ENCODE measurements around the gene SLC4A1AP.

SLC4A1AP gene

DNA sequence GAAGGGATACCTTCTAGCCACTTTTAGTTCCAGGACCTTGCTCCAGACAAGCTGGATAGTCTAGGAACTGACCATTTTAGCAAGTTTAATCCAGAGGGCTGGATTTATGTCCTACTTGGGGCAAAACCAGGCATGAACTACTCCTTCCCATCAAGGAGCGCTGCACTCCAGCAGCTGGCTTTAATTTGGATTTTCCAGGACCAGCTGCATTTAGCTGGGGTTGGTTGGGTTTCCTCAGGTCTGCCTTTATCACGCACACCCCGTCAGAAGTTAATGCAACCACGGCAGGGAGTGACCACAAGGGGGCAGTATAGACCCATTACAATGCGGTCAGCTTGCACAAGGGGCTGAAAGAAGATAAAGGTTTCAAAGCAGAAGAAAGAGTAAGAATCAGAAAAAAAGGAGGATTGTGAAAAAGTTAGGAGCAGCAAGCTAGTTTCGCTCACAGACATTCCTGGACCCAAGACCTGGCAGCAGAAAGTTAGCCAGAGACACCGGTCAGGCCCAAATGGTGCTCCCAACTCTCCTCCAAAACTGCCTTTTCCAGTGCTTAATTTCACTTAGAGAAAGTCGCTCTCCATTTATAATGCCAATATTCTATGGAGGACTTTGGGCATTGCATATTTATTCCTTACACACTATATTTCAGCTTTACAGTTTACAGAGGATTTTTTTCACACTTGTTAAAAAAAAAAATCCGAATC lies 40.1 kb downstream of the SLC4A1AP start:
- peak; percentile 95 for DNase-seq

DNA sequence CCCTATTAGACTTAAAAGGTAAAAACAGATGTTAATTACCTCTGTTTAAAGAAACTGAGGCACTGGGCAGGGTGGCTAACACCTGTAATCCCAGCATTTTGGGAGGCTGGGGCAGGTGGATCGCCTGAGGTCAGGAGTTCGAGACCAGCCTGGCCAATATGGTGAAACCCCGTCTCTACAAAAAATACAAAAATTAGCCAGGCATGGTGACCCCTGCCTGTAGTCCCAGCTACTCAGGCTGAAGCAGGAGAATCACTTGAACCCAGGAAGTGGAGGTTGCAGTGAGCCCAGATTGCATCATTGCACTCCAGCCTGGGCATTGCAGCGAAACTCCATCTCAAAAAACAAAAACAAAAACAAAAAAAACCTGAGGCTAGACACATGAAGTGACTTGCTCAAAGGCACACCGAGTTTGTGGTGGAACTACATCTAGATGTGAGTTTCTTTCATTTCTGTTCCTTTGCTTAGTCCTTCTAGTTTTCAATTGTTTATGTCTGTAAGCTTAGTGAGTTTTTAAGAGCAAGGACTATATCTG lies 40.7 kb downstream of the SLC4A1AP start:
- DNase-seq = no peak

DNA sequence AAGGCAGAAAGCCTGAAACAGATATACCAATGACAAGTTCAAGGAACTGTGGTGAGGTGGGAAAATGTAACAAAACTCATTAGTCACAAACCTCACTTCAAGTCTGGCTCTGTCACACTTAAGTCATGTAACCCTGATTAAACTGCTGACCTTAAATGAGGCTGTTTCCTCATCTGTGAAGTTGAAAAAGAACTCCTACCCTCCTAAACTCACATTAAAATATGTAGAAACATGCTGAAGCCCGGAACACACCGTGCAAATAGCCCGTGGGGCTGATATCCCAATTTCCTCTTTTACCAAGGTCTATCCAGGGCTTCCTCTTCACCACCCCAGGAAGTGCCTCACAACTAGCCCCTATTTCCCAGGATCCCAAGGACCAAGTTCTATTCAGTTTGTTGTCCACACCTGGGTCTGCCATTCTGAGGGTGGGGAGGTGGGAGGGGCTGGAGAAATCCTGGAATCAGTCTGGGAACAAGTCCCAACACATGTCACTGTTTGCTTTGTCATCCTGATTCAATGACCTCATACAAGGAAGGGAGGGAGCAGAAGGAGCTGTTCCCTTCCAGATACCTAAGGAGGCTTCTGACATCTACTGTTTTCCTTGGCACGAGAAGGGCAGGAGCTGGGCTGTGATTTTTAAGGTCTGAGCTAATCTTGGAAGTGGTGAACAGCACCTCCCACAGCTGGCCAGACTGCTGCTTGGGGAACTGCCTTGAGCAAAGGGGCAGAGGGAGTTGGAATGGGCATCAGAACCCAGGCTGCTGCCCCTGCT lies 42.3 kb downstream of the SLC4A1AP start:
- peak; percentile 95 for DNase-seq

DNA sequence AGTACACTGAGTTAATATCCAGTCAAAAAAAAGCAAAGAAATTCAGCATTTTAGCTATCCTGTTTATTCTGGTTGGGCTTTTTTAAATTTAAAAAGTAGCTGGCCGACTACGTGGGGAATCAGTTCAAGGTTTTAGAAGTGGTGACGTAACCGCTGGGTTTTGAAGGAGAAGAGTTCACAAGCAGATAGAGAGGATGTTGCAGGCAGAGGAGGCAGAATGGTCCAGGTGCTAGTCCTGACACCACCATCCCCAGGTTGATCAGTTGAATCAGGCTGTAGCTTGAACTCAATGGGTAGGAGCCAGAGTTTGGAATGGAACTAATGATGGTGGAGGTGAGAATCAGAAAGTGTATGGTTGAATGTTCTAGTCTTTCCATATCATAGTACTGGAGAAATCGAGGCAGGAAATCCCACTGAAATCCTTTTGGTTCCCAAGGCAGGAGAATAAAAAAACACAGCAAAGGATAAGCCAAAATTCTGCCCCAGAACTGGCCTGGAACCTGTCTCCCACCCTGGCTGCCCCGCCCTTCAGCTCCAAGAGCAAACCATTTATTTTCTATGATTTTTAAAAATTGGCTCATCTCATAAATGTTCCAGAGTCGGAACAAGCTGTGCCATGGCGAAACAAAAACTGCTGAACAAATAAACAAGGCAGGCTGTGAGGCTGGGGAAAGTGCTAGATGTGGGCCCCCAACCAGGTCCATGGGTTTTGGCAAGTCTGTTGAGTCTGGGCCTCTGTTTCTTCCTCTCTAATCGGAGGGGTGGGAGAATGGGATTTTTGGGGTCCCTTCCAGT lies 44.0 kb downstream of the SLC4A1AP start:
- no peak for DNase-seq

DNA sequence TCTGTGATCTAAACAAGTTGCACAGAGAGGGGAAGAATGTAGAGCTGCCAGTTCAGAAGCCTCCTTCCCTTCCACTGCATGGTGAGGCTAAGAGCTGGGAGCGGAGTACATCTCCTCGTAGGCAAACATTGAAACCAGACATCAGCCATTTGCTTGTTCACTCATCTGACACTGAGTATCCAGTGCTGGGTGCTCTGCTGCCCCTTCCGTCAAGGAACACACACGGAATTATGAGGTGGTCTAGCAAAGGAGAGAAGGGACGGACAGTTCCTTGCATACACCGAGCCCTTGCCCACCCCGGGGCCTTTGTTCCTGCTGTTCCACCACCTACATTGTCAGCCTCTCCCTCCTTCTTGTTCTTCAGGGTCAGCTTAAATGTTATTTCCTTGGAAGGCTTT lies 44.6 kb downstream of the SLC4A1AP start:
- no peak for DNase-seq

DNA sequence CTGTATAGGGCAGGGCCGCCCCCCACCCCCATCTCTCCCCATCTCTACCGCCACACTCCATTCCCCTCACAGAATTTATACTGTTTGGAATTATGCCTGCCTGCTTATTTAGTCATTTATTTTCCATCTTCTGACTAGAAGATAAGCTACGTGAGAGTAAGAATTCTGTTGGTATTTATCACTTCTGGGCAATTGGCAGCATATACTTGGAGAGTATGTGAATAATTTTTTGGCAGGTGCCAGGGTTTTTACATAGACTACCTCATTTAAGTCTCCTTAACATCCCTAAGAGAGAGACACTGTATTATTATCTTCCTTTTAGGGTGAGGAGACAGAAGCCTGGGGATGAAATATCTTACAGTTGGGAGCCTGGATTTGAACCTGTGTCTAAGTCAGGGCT lies 45.0 kb downstream of the SLC4A1AP start:
- no peak for DNase-seq

DNA sequence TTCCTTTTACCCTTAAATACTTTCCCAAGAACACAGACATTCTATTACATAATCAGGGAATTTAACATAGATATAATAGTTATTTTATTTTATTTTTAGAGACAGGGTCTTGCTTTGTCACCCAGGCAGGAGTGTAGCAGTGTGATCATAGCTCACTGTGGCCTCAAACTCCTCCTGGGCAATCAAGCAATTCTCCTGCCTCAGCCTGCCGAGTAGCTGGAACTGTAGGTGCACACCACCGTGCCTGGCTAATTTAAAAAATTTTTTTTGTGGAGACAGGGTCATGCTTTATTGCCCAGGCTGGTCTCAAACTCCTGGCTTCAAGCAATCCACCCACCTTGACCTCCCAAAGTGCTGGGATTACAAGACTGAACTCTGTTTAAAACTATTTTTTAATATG lies 45.6 kb downstream of the SLC4A1AP start:
- DNase-seq = no peak

DNA sequence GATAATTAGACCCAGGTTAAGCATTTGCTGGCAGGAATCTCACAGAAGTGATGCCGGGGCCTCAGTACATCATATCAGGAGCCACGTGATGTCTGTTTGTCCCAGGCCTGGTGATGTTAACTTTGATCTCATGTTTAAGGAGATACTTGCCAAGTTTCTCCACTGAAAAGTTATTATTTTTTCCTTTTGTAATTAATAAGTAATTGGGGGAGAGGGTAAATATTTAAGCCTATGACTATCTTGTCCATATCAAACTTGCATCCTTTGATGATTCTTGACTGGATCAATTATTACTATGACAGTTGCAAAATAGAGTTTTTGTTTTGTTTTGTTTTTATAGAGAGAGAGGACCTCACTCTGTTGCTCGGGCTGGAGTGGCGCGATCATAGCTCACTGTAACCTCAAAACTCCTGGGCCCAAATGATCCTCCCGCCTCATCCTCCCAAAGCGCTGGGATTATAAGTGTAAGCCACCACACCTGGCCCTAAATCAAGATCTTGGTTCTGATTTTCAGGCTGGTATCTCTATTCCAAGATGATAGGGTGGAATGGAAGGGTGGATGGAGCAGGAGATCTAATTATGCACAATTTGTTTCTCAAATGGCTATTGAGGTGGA lies 46.4 kb downstream of the SLC4A1AP start:
- no peak for DNase-seq

DNA sequence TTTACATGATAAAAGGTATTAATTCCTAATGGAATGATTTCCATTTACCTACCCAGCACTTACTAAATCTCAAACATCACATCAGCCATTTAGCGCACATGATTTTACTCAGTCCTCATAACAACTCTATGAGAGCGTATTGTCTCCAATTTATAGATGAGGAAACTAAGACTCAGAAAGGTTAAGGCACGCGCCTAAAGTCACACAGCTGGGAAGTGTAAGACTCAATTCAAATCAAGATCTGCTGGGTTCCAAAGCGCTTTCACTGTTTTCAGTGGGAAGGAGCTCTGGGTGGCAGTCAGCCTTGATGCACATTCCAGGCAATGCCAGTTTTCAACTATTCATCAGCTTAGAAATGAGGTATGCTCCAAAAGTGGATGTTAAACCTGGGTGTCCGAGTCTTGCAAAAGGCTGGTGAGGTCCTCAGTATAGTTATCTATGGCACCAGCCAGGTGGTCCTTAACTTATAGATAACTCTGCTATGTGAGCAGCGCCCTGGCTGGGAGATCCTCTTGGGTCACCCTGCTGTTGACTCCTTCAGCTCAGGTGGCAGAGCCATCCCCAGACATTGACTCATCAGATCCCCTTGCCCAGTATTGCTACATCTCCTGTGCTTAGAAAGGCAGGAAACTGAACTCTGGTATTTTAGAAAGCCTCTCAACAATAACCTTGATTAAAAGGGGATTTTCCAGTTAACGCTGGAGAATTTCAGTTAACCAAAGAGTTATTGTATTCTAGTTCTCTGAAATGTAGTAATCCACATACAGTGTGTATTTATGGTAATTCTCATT lies 47.1 kb downstream of the SLC4A1AP start:
- no peak for DNase-seq

DNA sequence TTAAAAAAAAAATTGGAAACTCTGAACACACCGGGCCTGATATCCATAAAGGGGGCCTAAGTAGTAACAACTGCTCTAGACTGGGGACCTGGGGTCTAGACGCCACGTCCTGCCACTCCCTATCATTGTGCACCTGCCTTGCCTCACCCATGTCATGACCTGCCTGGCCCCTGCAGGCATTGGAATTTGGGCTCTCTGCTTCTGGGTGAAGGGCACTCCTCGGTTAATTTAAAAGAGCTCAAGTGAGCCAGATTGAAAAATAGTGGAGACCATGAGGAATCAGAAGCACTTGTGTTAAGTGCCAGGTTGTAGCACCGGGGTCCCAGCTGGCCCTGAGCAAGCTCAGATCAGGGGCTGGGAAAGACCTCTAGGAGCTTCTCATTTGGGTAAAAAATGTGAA lies 48.1 kb downstream of the SLC4A1AP start:
- no peak for DNase-seq

DNA sequence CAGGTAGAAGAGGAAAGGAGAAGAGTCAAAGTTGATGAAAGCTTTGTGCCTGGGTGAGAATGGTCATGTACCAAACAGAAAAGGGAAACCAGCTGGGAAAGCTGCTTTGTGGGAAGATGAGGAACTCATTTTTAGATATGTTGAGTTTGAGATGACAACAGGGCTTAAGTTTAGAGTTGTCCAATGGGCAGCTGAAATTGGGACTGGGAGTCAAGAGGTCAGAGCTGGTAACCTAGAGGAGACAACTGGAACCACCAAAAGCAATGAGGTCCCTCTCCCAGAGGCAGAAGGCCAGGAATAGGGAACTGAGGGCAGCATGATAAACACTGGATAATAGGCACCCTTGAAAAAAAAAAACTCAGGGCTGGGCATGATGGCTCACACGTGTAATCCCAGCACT lies 48.8 kb downstream of the SLC4A1AP start:
- DNase-seq = no peak

DNA sequence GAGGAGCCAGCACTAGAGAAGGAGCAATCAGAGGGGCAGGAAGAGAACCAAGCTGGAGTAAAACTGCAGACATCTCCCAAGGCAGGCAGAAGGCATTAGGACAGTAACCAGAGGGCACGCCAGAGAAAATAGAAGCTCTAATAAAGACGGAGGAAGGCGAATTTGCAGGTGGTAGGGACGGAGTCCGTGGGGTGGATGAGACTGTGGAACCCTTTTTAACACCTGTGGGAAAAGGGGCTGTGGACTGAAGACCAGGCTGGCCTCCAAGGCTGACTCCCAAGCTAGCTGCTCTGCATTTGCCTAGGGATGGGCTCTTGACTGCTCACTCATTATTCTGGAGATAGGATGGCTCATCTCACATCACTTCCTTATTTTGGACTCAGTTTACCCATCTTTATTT lies 49.5 kb downstream of the SLC4A1AP start:
- no peak for DNase-seq

DNA sequence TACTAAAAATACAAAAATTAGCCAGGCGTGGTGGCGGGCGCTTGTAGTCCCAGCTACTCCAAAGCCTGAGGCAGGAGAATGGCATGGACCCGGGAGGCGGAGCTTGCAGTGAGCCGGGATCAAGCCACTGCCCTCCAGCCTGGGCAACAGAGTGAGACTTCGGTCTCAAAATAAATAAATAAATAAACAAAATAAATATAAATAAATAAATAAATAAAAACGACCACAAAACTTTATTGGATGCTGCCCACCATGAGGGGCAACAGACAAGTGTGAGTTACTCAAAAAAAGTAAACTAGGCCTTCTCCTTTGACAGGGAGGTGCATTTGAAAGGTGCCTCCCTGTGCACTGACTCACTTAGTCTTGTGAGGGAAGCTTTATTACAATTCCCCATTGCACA lies 50.4 kb downstream of the SLC4A1AP start:
- DNase-seq = no peak

DNA sequence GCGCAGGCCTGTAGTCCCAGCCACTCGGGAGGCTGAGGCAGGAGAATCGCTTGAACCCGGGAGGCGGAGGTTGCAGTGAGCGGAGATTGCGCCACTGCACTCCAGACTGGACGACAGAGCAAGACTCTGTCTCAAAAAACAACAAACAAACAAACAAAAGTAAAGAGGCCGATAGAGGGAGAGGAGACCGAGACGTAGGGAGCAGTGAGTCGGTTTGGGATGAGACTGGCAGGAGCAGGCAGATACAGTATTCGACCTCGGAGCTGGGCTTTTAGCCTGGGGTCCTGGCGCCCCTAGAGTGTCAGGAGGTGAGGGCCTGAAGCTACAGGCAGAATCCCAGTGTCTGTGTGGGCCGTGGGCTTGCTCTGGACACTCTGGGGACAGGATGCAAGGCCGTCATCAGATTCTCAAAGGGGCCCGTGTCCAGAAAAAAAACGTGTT lies 51.2 kb downstream of the SLC4A1AP start:
- DNase-seq = no peak

DNA sequence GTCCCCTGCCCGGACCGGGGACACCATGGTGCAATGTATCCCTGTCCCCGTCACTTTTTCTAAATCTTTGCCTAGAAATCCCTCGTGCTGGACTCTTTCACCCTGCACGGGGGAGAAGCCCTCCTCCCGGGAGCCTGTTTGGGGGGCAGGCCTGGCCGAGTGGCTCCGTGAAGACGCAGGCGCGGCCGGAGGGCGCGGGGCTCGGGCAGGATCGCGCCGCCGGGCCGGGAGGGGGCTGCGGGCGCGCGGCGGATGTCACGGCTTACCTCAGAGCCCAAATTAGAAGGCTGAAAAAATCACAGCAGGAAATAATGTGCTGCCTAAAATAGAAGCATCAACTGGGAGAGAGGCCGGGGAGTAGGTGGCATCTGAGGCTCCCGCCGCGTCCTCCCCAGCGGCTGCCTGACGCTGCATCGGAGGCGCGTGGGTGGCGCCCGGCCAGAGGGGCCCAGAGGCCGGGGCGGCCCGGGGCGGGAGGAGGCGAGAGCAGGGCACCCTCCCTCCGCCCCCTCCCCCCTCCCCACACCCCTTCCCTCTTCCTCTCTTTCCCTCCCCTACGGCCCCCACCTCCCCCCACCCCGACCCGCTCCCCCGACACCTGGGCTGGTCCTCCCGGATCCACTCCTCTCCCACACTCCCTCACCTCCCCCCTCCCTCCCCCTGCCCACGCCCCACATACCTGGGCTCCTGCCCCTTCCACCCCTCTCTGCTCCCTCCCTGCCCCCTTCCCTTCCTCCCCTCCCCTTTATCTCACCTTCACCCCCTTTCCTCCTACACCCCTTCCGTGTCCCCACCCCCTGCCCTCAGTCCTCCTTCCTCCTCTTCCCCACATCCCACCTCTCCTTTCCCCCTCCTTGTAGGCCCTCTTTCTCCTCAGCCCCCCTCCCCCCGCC lies 51.9 kb downstream of the SLC4A1AP start:
- peak; percentile 68 for DNase-seq

DNA sequence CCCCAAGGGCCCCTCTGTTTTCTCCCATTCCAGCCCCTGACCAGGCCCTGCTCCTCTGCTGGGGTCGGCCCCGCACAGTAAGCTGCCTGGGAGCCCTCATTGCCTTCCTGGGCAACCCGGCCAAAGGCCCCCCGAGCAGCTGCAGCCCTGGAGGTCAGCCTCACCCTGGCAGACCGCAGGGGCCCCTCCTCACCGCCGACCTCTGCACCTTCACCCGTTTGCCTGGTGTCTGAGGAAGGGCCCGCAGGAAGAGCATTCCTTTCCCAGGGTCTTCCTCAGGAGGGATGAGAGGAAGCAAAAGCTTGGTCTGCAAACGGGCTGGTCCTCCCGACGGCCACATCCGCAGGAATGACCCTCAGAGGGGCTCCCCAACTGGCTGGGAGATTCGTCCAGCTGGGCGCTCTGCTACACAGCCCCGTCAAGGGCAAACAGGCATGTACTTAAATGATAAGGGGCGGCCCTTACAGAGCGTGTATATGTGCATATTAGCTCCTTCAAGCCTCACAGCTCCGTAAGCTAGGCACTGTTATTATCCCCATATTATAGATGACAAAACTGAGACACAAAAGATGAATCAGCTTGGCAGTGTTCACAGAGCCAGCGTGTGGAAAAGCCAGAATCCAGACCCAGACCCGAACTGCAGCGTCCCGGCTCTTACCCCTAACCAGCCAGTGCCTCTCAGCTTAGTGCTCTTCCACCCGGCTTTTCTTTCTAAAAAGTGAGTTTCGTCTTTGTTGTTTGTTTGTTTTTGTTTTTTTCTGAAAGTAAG lies 52.8 kb downstream of the SLC4A1AP start:
- DNase-seq = no peak

DNA sequence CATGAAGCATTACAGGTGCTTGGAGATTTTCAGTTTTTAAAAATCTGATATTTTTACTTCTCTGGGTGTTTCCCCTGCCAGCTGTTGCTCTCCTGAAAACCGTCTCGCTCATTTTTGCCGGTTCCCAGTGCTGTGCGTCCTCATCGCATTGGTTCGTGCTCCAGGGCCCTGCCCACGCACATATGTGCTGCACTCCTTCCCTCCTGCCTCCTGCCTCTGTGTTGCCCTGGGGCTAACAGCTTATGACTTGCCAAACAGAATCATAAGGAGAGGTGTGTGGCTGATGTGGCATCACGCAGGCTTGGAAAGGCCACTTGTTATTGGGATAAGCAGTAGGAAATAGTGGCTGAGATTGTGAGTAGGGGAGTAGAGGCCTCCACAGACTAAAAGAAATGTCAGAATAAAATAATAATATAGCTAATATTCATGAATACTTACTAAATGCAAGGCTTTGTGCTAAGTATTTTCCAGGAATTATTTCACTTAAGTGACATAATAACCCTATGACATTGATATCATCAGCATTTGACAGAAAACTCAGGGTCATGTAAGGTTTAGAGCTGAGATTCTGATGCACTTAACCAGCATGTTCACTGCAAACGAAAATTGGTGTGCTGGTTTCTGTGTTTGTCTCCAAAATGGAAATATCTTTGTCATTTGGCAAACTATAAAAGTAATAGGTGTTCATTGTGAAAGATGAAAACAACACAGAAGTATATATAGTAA lies 53.5 kb downstream of the SLC4A1AP start:
- DNase-seq = no peak

DNA sequence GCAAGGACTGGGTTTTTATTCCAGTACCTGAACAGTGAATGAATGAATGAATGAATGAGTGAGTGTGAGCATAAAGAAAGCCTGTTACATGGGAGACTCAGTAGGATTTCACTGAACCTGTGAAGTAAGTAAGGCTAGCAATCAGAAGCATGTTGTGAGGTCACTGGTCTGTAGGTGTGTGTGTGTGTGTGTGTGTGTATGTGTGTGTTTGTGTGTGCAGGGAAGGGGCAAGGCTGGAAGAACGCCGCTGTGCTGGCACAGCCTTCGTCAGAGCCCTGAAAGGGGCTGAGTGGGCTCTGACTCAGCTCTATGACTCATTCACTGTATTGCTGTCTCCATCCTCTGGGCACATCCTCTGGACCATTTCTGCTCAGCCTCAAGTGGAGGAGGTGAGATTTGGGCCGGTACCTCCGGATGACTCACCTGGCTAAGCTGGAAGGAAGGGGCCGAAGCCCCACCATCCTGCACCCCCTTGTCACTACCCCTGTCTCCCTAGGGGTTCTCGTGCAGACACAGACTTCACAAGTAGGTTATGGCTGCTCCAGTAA lies 56.4 kb downstream of the SLC4A1AP start:
- DNase-seq = peak; percentile 90

DNA sequence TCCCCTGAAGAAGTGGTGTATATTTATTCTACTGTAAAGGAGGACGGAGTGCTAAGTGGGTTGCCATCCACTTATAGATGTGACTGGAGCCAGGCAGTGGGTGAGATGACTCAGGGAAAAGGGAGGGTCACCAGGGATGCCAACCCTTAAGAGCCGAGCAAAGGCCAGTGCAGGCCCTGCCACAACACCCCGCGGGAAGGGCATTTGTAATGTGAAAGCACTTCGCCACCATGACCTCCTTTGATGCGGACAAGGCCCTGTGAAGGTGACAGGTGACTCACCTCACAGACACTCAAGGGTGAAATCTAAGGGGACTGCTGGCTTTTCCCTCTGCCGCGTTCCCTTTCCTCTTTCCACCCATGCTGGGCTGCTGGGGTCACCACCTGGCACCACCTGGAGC lies 57.6 kb downstream of the SLC4A1AP start:
- DNase-seq = no peak
